Measurements from ENCODE around the gene SPTLC3.

SPTLC3 gene

GRCh38 chr20:13205425-13205824, 196.7 kb downstream of the SPTLC3 start:
- no peak for DNase-seq

DNA sequence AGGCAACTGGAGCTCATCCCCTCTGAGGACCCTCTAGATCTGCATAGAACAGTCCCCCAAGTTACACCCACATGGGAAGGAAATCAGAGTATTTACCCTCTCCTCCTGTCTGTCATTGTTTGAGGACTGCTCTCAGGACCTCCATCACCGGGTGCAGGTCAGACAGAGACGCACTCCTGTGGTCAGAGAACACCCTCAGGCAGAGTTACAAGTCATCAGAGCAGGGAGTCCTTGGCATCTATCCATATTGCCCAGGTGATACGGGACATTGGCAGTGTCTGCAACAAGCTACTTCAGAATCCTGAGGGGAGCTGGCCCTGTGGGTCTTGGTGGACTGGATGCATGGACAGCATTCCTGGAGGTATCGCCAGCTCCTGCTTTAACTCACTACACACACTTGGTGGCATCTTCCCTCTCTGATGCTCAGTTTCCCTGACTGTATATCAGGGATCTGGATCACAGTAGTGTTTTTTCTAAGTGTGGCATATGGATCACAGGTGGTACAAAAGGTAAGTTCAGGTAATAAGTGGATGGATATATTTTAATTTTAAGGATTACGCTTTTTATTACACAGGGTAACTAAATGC, 197.2 kb downstream of the SPTLC3 start:
- no peak for DNase-seq

GRCh38 chr20:13207016-13207415, 198.2 kb downstream of the SPTLC3 start:
- DNase-seq = no peak

GRCh38 chr20:13211956-13212618, 203.3 kb downstream of the SPTLC3 start:
- DNase-seq = no peak

- DNase-seq = no peak
These were observed 204.0 kb downstream of the SPTLC3 start for GRCh38 chr20:13212750-13213149.

DNA sequence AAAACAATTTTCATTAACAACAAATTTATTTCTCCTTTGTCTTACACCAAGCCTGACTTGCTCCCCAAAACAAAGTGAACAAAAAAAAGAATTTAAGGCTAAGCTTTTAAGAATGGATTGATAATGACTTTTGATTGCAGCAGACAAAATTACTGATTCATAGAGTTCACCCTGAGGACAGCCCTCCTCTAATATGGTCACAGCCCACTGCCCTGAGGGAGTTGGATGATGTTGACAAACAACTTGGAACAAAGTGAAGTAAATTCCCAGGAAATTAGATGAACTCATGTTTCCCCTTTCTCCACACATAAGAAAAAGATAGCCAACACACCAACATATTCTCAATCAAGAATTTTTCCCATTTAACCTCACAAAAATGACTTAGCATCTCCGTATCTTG, 204.6 kb downstream of the SPTLC3 start:
- no peak for DNase-seq

GRCh38 chr20:13216533-13216932, 207.8 kb downstream of the SPTLC3 start:
- DNase-seq = no peak
